Measurements from ENCODE around the gene IZUMO4.
"Not testable (repeated sequence)": the region's sequence is repeated elsewhere in the genome, so short reads cannot be mapped to it uniquely, and the experiment has no call there.

IZUMO4 gene

GRCh38 chr19:2117215-2117960 lies 20.7 kb downstream of the IZUMO4 start:
- Mint-ChIP-seq H3K36me3 (ENCODE audit: low read depth) (peaks cover 48% of the 10 kb centered on the region), H3K4me1 (ENCODE audit: low read depth) (peaks cover 6% of the 10 kb centered on the region), H3K27ac (no peak overlapping the region), H3K27me3 (no peaks in the 10 kb centered on the region), H3K4me3 (no peak overlapping the region), H3K9me3 (no peaks in the 10 kb centered on the region)

- H3K4me3 Mint-ChIP-seq = no peak overlapping the region
- peaks cover 51% of the 10 kb centered on the region for H3K36me3 Mint-ChIP-seq (ENCODE audit: low read depth)
- H3K27me3 Mint-ChIP-seq = no peaks in the 10 kb centered on the region
- no peaks in the 10 kb centered on the region for H3K9me3 Mint-ChIP-seq
- H3K4me1 Mint-ChIP-seq (ENCODE audit: low read depth) = peaks cover 4% of the 10 kb centered on the region
- peak overlapping the region; percentile 3 for H3K27ac Mint-ChIP-seq
Observed at GRCh38 chr19:2118438-2118837, 21.7 kb downstream of the IZUMO4 start.

- Mint-ChIP-seq H3K4me3 (no peak overlapping the region), H3K27ac (no peak overlapping the region), H3K27me3 (no peaks in the 10 kb centered on the region), H3K4me1 (ENCODE audit: low read depth) (no peaks in the 10 kb centered on the region), H3K9me3 (no peaks in the 10 kb centered on the region), H3K36me3 (ENCODE audit: low read depth) (peaks cover 41% of the 10 kb centered on the region)
Observed at GRCh38 chr19:2119921-2120785, 23.4 kb downstream of the IZUMO4 start.

- Mint-ChIP-seq H3K4me1 (ENCODE audit: low read depth) (no peaks in the 10 kb centered on the region), H3K9me3 (no peaks in the 10 kb centered on the region), H3K4me3 (no peak overlapping the region), H3K27me3 (no peaks in the 10 kb centered on the region), H3K27ac (no peak overlapping the region), H3K36me3 (ENCODE audit: low read depth) (peaks cover 39% of the 10 kb centered on the region)
Observed at GRCh38 chr19:2120821-2121220, 24.1 kb downstream of the IZUMO4 start.

GRCh38 chr19:2121416-2122051 lies 24.8 kb downstream of the IZUMO4 start:
- Mint-ChIP-seq H3K4me1 (ENCODE audit: low read depth) (no peaks in the 10 kb centered on the region), H3K9me3 (no peaks in the 10 kb centered on the region), H3K27ac (no peak overlapping the region), H3K27me3 (no peaks in the 10 kb centered on the region), H3K36me3 (ENCODE audit: low read depth) (peaks cover 39% of the 10 kb centered on the region), H3K4me3 (no peak overlapping the region)

- no peak overlapping the region for H3K27ac Mint-ChIP-seq
- no peak overlapping the region for H3K4me3 Mint-ChIP-seq
- H3K4me1 Mint-ChIP-seq (ENCODE audit: low read depth) = no peaks in the 10 kb centered on the region
- H3K9me3 Mint-ChIP-seq = no peaks in the 10 kb centered on the region
- no peaks in the 10 kb centered on the region for H3K27me3 Mint-ChIP-seq
- peaks cover 39% of the 10 kb centered on the region for H3K36me3 Mint-ChIP-seq (ENCODE audit: low read depth)
Observed at GRCh38 chr19:2122251-2122650, 25.5 kb downstream of the IZUMO4 start.

- Mint-ChIP-seq H3K4me1 (ENCODE audit: low read depth) (no peaks in the 10 kb centered on the region), H3K27me3 (no peaks in the 10 kb centered on the region), H3K9me3 (no peaks in the 10 kb centered on the region), H3K4me3 (no peak overlapping the region), H3K27ac (no peak overlapping the region), H3K36me3 (ENCODE audit: low read depth) (peaks cover 37% of the 10 kb centered on the region)
Observed at GRCh38 chr19:2122982-2123381, 26.3 kb downstream of the IZUMO4 start.

- Mint-ChIP-seq H3K4me1 (ENCODE audit: low read depth) (no peaks in the 10 kb centered on the region), H3K27ac (no peak overlapping the region), H3K36me3 (ENCODE audit: low read depth) (peaks cover 30% of the 10 kb centered on the region), H3K27me3 (no peaks in the 10 kb centered on the region), H3K9me3 (no peaks in the 10 kb centered on the region), H3K4me3 (no peak overlapping the region)
Observed at GRCh38 chr19:2123682-2124387, 27.1 kb downstream of the IZUMO4 start.

GRCh38 chr19:2126879-2127518 lies 30.3 kb downstream of the IZUMO4 start:
- no peaks in the 10 kb centered on the region for H3K4me1 Mint-ChIP-seq (ENCODE audit: low read depth)
- H3K36me3 Mint-ChIP-seq (ENCODE audit: low read depth) = peaks cover 15% of the 10 kb centered on the region
- H3K9me3 Mint-ChIP-seq = no peaks in the 10 kb centered on the region
- no peak overlapping the region for H3K27ac Mint-ChIP-seq
- H3K27me3 Mint-ChIP-seq = no peaks in the 10 kb centered on the region
- no peak overlapping the region for H3K4me3 Mint-ChIP-seq

GRCh38 chr19:2127758-2128157 lies 31.0 kb downstream of the IZUMO4 start:
- H3K36me3 Mint-ChIP-seq (ENCODE audit: low read depth) = peaks cover 17% of the 10 kb centered on the region
- no peak overlapping the region for H3K4me3 Mint-ChIP-seq
- H3K4me1 Mint-ChIP-seq (ENCODE audit: low read depth) = no peaks in the 10 kb centered on the region
- H3K9me3 Mint-ChIP-seq = no peaks in the 10 kb centered on the region
- H3K27me3 Mint-ChIP-seq = no peaks in the 10 kb centered on the region
- no peak overlapping the region for H3K27ac Mint-ChIP-seq

GRCh38 chr19:2128252-2128651 lies 31.5 kb downstream of the IZUMO4 start:
- H3K27me3 Mint-ChIP-seq; H3K4me3 Mint-ChIP-seq; H3K9me3 Mint-ChIP-seq; H3K27ac Mint-ChIP-seq; H3K4me1 Mint-ChIP-seq (ENCODE audit: low read depth): not testable (repeated sequence)
- H3K36me3 Mint-ChIP-seq (ENCODE audit: low read depth) = peaks cover 18% of the 10 kb centered on the region

GRCh38 chr19:2129022-2129421 lies 32.3 kb downstream of the IZUMO4 start:
- Mint-ChIP-seq H3K4me3 (no peak overlapping the region), H3K27ac (no peak overlapping the region), H3K4me1 (ENCODE audit: low read depth) (no peaks in the 10 kb centered on the region), H3K36me3 (ENCODE audit: low read depth) (peaks cover 19% of the 10 kb centered on the region), H3K27me3 (no peaks in the 10 kb centered on the region), H3K9me3 (no peaks in the 10 kb centered on the region)

- H3K36me3 Mint-ChIP-seq (ENCODE audit: low read depth) = peaks cover 19% of the 10 kb centered on the region
- no peaks in the 10 kb centered on the region for H3K4me1 Mint-ChIP-seq (ENCODE audit: low read depth)
- no peak overlapping the region for H3K4me3 Mint-ChIP-seq
- no peaks in the 10 kb centered on the region for H3K9me3 Mint-ChIP-seq
- H3K27ac Mint-ChIP-seq = no peak overlapping the region
- no peaks in the 10 kb centered on the region for H3K27me3 Mint-ChIP-seq
Observed at GRCh38 chr19:2129486-2129885, 32.8 kb downstream of the IZUMO4 start.
